ENCODE results near the gene TNS3. TPM values are rescaled to one million over a fixed set of nuclear protein-coding genes. Genes with fewer than 3 reads are reported as not detected.

Gene TNS3
- total and polyA plus RNA-seq, 3 experiments from 2014 or later = 1.4 to 1.5 TPM; not detected in 1

GRCh38 chr7:47361746-47362215, 220.1 kb downstream of the TNS3 start:
- Mint-ChIP-seq H3K9me3 (peaks cover 0 to 2% (median 0%) of the 10 kb centered on the region in 5 donors), H3K27ac (no peak overlapping the region), H3K4me3 (no peak overlapping the region), H3K36me3 (no peaks in the 10 kb centered on the region), H3K4me1 (peaks cover 0 to 6% (median 0%) of the 10 kb centered on the region in 3 donors), H3K27me3 (no peaks in the 10 kb centered on the region)
- Histone ChIP-seq H3K4me1 (ENCODE audit: insufficient read depth, low read length) (no peaks in the 10 kb centered on the region), H3K27me3 (ENCODE audit: insufficient read depth, low read length, poor library complexity, severe bottlenecking) (no peaks in the 10 kb centered on the region), H3K27ac (ENCODE audit: low read depth, low read length) (no peak overlapping the region), H3K9me3 (ENCODE audit: low read length) (no peaks in the 10 kb centered on the region), H3K4me3 (ENCODE audit: low read length) (no peak overlapping the region), H3K36me3 (ENCODE audit: insufficient read depth, low read length) (no peaks in the 10 kb centered on the region)
- DNase-seq = no peak
- POLR2A ChIA-PET = no interaction called here
- CTCF ChIA-PET = no interaction called here

- H3K9me3 ChIP-seq (ENCODE audit: low read length) = no peaks in the 10 kb centered on the region
- H3K27ac ChIP-seq (ENCODE audit: low read depth, low read length) = no peak overlapping the region
- Mint-ChIP-seq H3K36me3 (no peaks in the 10 kb centered on the region), H3K27me3 (no peaks in the 10 kb centered on the region), H3K27ac (no peak overlapping the region), H3K9me3 (peaks cover 0 to 2% (median 0%) of the 10 kb centered on the region in 5 donors), H3K4me1 (peaks cover 0 to 6% (median 0%) of the 10 kb centered on the region in 3 donors), H3K4me3 (no peak overlapping the region)
- H3K4me3 ChIP-seq (ENCODE audit: low read length) = no peak overlapping the region
- H3K4me1 ChIP-seq (ENCODE audit: insufficient read depth, low read length) = no peaks in the 10 kb centered on the region
- ChIA-PET CTCF (no interaction called here), POLR2A (no interaction called here)
- no peaks in the 10 kb centered on the region for H3K36me3 ChIP-seq (ENCODE audit: insufficient read depth, low read length)
- H3K27me3 ChIP-seq (ENCODE audit: insufficient read depth, low read length, poor library complexity, severe bottlenecking) = no peaks in the 10 kb centered on the region
- DNase-seq = no peak
Observed at GRCh38 chr7:47361236-47361635, 220.7 kb downstream of the TNS3 start.

- Histone ChIP-seq H3K27me3 (ENCODE audit: insufficient read depth, low read length, poor library complexity, severe bottlenecking) (no peaks in the 10 kb centered on the region), H3K36me3 (ENCODE audit: insufficient read depth, low read length) (no peaks in the 10 kb centered on the region), H3K27ac (ENCODE audit: low read depth, low read length) (no peak overlapping the region), H3K4me1 (ENCODE audit: insufficient read depth, low read length) (no peaks in the 10 kb centered on the region), H3K9me3 (ENCODE audit: low read length) (no peaks in the 10 kb centered on the region), H3K4me3 (ENCODE audit: low read length) (no peak overlapping the region)
- Mint-ChIP-seq H3K27me3 (no peaks in the 10 kb centered on the region), H3K27ac (no peak overlapping the region), H3K4me1 (peaks cover 0 to 6% (median 0%) of the 10 kb centered on the region in 3 donors), H3K9me3 (peaks cover 0 to 2% (median 0%) of the 10 kb centered on the region in 5 donors), H3K36me3 (no peaks in the 10 kb centered on the region), H3K4me3 (no peak overlapping the region)
- CTCF ChIA-PET = no interaction called here
- POLR2A ChIA-PET = no interaction called here
- DNase-seq = no peak
Observed at GRCh38 chr7:47360301-47360900, 221.5 kb downstream of the TNS3 start.

GRCh38 chr7:47358944-47359588, 222.8 kb downstream of the TNS3 start:
- Mint-ChIP-seq H3K27me3 (no peaks in the 10 kb centered on the region), H3K27ac (no peak overlapping the region), H3K36me3 (no peaks in the 10 kb centered on the region), H3K9me3 (peaks cover 0 to 2% (median 0%) of the 10 kb centered on the region in 5 donors), H3K4me3 (no peak overlapping the region), H3K4me1 (peaks cover 0 to 6% (median 0%) of the 10 kb centered on the region in 3 donors)
- Histone ChIP-seq H3K36me3 (ENCODE audit: insufficient read depth, low read length) (no peaks in the 10 kb centered on the region), H3K9me3 (ENCODE audit: low read length) (no peaks in the 10 kb centered on the region), H3K27ac (ENCODE audit: low read depth, low read length) (no peak overlapping the region), H3K4me3 (ENCODE audit: low read length) (no peak overlapping the region), H3K4me1 (ENCODE audit: insufficient read depth, low read length) (no peaks in the 10 kb centered on the region), H3K27me3 (ENCODE audit: insufficient read depth, low read length, poor library complexity, severe bottlenecking) (no peaks in the 10 kb centered on the region)
- ChIA-PET CTCF (no interaction called here), POLR2A (no interaction called here)
- no peak for DNase-seq

DNA sequence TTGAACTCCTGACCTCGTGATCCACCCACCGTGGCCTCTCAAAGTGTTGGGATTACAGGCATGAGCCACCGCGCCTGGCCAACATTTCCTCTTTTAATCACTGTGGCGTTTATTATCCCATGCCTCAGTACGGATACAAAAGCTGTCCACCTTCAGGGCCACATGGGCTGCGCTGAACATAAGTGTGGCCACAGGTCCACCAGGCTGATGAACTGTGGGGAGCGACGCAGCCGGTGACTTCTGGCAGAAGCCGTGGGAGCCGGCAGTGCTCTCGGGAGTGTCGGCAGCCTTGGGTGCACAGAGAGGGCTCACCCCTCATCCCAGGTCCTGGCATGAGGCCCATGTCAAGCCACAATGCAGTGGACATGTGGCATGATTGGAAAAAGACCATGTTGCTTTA, 223.6 kb downstream of the TNS3 start:
- Mint-ChIP-seq H3K27ac (no peak overlapping the region), H3K9me3 (peaks cover 0 to 2% (median 0%) of the 10 kb centered on the region in 5 donors), H3K4me1 (peaks cover 0 to 6% (median 0%) of the 10 kb centered on the region in 3 donors), H3K36me3 (no peaks in the 10 kb centered on the region), H3K27me3 (no peaks in the 10 kb centered on the region), H3K4me3 (no peak overlapping the region)
- Histone ChIP-seq H3K4me3 (ENCODE audit: low read length) (no peak overlapping the region), H3K27me3 (ENCODE audit: insufficient read depth, low read length, poor library complexity, severe bottlenecking) (no peaks in the 10 kb centered on the region), H3K4me1 (ENCODE audit: insufficient read depth, low read length) (no peaks in the 10 kb centered on the region), H3K9me3 (ENCODE audit: low read length) (no peaks in the 10 kb centered on the region), H3K27ac (ENCODE audit: low read depth, low read length) (no peak overlapping the region), H3K36me3 (ENCODE audit: insufficient read depth, low read length) (no peaks in the 10 kb centered on the region)
- DNase-seq = no peak
- ChIA-PET CTCF (no interaction called here), POLR2A (no interaction called here)

DNA sequence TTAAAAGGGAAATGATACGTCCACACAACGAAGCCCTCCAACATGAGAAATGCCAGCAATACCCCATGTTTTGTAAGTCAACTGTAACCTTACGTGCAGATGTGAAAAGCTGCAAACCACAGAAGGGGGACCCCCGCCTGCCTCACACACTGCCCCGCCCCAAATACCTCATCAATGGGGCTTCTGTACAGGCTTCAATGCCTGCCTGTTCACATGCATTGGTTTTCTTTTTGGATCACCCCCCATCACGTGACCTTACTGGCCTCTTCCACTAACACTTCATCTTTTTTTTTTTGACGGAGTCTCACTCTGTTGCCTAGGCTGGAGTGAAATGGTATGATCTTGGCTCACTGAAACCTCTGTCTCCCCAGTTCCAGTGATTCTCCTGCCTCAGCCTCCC, 224.0 kb downstream of the TNS3 start:
- peaks cover 0 to 2% (median 0%) of the 10 kb centered on the region in 5 donors for H3K9me3 Mint-ChIP-seq
- H3K36me3 Mint-ChIP-seq = no peaks in the 10 kb centered on the region
- H3K27me3 Mint-ChIP-seq = no peaks in the 10 kb centered on the region
- H3K4me3 Mint-ChIP-seq = no peak overlapping the region
- no peak overlapping the region for H3K27ac Mint-ChIP-seq
- Histone ChIP-seq H3K27ac (ENCODE audit: low read depth, low read length) (no peak overlapping the region), H3K9me3 (ENCODE audit: low read length) (no peaks in the 10 kb centered on the region), H3K36me3 (ENCODE audit: insufficient read depth, low read length) (no peaks in the 10 kb centered on the region), H3K27me3 (ENCODE audit: insufficient read depth, low read length, poor library complexity, severe bottlenecking) (no peaks in the 10 kb centered on the region), H3K4me3 (ENCODE audit: low read length) (no peak overlapping the region), H3K4me1 (ENCODE audit: insufficient read depth, low read length) (no peaks in the 10 kb centered on the region)
- ChIA-PET POLR2A (no interaction called here), CTCF (no interaction called here)
- peaks cover 0 to 6% (median 0%) of the 10 kb centered on the region in 3 donors for H3K4me1 Mint-ChIP-seq
- no peak for DNase-seq

DNA sequence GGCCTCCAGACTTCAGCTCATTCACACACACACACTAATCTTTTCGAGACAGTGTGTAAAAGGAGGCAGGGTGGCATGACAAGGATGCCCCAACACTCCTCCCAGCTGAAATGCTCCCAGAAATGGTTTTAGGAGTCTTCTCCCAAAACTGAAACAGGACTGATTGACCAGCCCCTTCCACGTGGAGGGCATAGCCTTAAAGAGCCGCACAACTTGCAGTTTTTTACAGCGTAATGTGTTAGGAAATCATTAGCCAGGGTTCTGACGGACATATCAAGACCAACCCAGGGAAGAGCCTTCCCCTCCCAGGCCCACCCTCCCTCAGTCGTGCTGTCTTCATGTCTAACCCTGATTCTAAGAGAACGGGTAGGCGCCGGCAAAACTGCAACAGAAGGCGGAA, 224.6 kb downstream of the TNS3 start:
- Histone ChIP-seq H3K4me1 (ENCODE audit: insufficient read depth, low read length) (no peaks in the 10 kb centered on the region), H3K27me3 (ENCODE audit: insufficient read depth, low read length, poor library complexity, severe bottlenecking) (no peaks in the 10 kb centered on the region), H3K36me3 (ENCODE audit: insufficient read depth, low read length) (no peaks in the 10 kb centered on the region), H3K27ac (ENCODE audit: low read depth, low read length) (no peak overlapping the region), H3K4me3 (ENCODE audit: low read length) (no peak overlapping the region), H3K9me3 (ENCODE audit: low read length) (no peaks in the 10 kb centered on the region)
- H3K9me3 Mint-ChIP-seq = peaks cover 0 to 2% (median 0%) of the 10 kb centered on the region in 5 donors
- no peaks in the 10 kb centered on the region for H3K36me3 Mint-ChIP-seq
- POLR2A ChIA-PET = no interaction called here
- no peaks in the 10 kb centered on the region for H3K27me3 Mint-ChIP-seq
- no peak overlapping the region for H3K27ac Mint-ChIP-seq
- CTCF ChIA-PET = no interaction called here
- DNase-seq = no peak
- H3K4me3 Mint-ChIP-seq = no peak overlapping the region
- peaks cover 0 to 6% (median 0%) of the 10 kb centered on the region in 3 donors for H3K4me1 Mint-ChIP-seq

GRCh38 chr7:47356261-47356660, 225.7 kb downstream of the TNS3 start:
- Mint-ChIP-seq H3K4me1 (peaks cover 0 to under 1% (median 0%) of the 10 kb centered on the region in 3 donors), H3K27me3 (no peaks in the 10 kb centered on the region), H3K9me3 (peaks cover 0 to under 1% (median 0%) of the 10 kb centered on the region in 5 donors), H3K4me3 (no peak overlapping the region), H3K27ac (no peak overlapping the region), H3K36me3 (no peaks in the 10 kb centered on the region)
- DNase-seq = no peak
- Histone ChIP-seq H3K36me3 (ENCODE audit: insufficient read depth, low read length) (no peaks in the 10 kb centered on the region), H3K4me3 (ENCODE audit: low read length) (no peak overlapping the region), H3K27ac (ENCODE audit: low read depth, low read length) (no peak overlapping the region), H3K27me3 (ENCODE audit: insufficient read depth, low read length, poor library complexity, severe bottlenecking) (no peaks in the 10 kb centered on the region), H3K9me3 (ENCODE audit: low read length) (no peaks in the 10 kb centered on the region), H3K4me1 (ENCODE audit: insufficient read depth, low read length) (no peaks in the 10 kb centered on the region)
- CTCF ChIA-PET = no interaction called here
- POLR2A ChIA-PET = no interaction called here

Data from CD8-positive, alpha-beta memory T cell (primary cell).